OCI-LY3 (cell line): ENCODE data around the gene RAB11FIP2.

Source experiments
- H2AFZ ChIP-seq: fragments of 200-600, 300-600 bp; shearing (Covaris generic); 2 replicates; pipeline ENCODE4 v1.6.0; 2014; ENCODE audit warnings: antibody characterized with exemption, low read depth, low read length
- H3K27ac ChIP-seq: fragments of 200-600, 300-600 bp; sonication (generic); 2 replicates; pipeline ENCODE4 v1.5.1; 2014; ENCODE audit warnings: mild to moderate bottlenecking, low read length, moderate library complexity, mixed read lengths
- H3K27me3 ChIP-seq: fragments of 200-600, 300-600 bp; sonication (generic); 2 replicates; pipeline ENCODE4 v1.6.1; 2014; ENCODE audit warnings: low read depth, low read length, mixed read lengths
- H3K36me3 ChIP-seq: fragments of 200-600, 300-600 bp; sonication (generic); replicated peaks from 2 replicates; pipeline ENCODE3; 2014; ENCODE audit warnings: low read depth, low read length, mixed read lengths
- H3K4me1 ChIP-seq: fragments of 300-600, 200-600 bp; sonication (generic); 2 replicates; pipeline ENCODE4 v1.6.1; 2014; ENCODE audit warnings: low read length, mixed read lengths
- H3K4me2 ChIP-seq: fragments of 200-600, 300-600 bp; sonication (generic); 2 replicates; pipeline ENCODE4 v1.6.1; 2014; ENCODE audit warnings: low read length, mixed read lengths
- H3K4me3 ChIP-seq: fragments of 300-600, 200-600 bp; sonication (generic); 2 replicates; pipeline ENCODE4 v1.5.1; 2014; ENCODE audit warnings: antibody characterized with exemption, mild to moderate bottlenecking, low read length, moderate library complexity
- H3K79me2 ChIP-seq: fragments of 300-600, 200-600 bp; shearing (Covaris generic); 2 replicates; pipeline ENCODE4 v1.6.1; 2014; ENCODE audit warnings: mild to moderate bottlenecking, low read length, mixed read lengths
- H3K9ac ChIP-seq: fragments of 300-600, 200-600 bp; shearing (Covaris generic); 2 replicates; pipeline ENCODE4 v1.6.0; 2014; ENCODE audit warnings: mild to moderate bottlenecking, low read length, moderate library complexity
- H3K9me3 ChIP-seq: fragments of 200-600, 300-600 bp; shearing (Covaris generic); 2 replicates; pipeline ENCODE4 v1.6.1; 2014; ENCODE audit warnings: low read length, mixed read lengths; ENCODE audit not compliant: insufficient read depth
- H4K20me1 ChIP-seq: fragments of 200-600, 300-600 bp; sonication (generic); 2 replicates; pipeline ENCODE4 v1.6.1; 2016; ENCODE audit warnings: low read length, mixed read lengths; ENCODE audit not compliant: insufficient read depth
- EZH2phosphoT487 ChIP-seq: fragments of 200-600 bp; shearing (Covaris generic); IDR thresholded peaks from 2 replicates; pipeline ENCODE4 v1.6.1; 2018; ENCODE audit warnings: antibody characterized with exemption, mixed run types, low read depth
- TF ChIP-seq, protein P1 (sequence below): fragments of 200-600, 300-600 bp; sonication (generic); IDR thresholded peaks from 2 replicates; pipeline ENCODE4 v1.5.1; 2014; ENCODE audit warnings: antibody characterized with exemption, low read length, low read depth

RAB11FIP2 gene

DNA sequence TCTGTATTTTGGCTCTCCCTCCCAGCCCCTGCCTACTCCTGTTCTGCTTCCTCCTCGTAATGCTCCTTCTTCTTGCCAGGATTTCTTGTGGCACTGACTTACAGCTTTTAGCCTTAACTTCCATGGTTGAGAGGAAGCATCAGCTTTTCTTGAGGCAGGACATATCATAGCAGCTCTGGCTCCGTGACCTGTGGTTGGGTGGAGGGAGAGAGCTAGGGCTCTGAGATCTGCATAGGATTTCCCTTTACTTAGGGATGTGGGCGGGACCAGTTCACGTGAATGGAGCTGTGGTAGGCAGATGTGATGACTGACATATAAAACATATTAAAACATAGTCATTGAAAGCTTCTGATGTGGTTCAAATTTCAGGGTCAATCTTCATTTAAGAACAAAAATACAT is 10.6 kb upstream of the RAB11FIP2 start:
- H2AFZ ChIP-seq = no peak overlapping the region
- no peaks in the 10 kb centered on the region for H4K20me1 ChIP-seq
- no peaks in the 10 kb centered on the region for H3K4me1 ChIP-seq
- H3K4me3 ChIP-seq = no peak overlapping the region
- no peaks in the 10 kb centered on the region for H3K27me3 ChIP-seq
- no peak overlapping the region for H3K9ac ChIP-seq
- TF ChIP-seq EZH2phosphoT487 = no peak
- TF ChIP-seq, protein P1, sequence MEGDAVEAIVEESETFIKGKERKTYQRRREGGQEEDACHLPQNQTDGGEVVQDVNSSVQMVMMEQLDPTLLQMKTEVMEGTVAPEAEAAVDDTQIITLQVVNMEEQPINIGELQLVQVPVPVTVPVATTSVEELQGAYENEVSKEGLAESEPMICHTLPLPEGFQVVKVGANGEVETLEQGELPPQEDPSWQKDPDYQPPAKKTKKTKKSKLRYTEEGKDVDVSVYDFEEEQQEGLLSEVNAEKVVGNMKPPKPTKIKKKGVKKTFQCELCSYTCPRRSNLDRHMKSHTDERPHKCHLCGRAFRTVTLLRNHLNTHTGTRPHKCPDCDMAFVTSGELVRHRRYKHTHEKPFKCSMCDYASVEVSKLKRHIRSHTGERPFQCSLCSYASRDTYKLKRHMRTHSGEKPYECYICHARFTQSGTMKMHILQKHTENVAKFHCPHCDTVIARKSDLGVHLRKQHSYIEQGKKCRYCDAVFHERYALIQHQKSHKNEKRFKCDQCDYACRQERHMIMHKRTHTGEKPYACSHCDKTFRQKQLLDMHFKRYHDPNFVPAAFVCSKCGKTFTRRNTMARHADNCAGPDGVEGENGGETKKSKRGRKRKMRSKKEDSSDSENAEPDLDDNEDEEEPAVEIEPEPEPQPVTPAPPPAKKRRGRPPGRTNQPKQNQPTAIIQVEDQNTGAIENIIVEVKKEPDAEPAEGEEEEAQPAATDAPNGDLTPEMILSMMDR = no peak
- H3K9me3 ChIP-seq = no peaks in the 10 kb centered on the region
- H3K4me2 ChIP-seq = no peak overlapping the region
- H3K27ac ChIP-seq = no peak overlapping the region
- no peaks in the 10 kb centered on the region for H3K79me2 ChIP-seq
- no peaks in the 10 kb centered on the region for H3K36me3 ChIP-seq

DNA sequence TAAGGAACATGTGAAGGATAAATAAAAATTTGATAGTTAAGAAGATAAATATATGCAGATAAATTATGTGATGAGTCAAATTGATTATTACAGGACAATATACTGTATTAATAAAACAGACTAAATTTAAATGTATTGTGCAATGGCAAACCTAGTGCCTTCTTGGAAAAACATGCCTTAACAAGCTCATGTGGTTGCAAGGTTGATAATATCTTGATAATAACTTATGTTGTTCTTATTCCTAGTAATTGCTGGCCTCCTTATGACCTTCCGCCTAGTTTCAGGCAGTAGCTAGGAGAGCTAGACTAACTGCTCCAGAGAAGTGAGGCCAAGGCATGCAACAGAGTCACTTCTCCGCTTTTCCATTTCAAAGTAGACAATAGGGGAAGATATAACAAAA is 7.6 kb upstream of the RAB11FIP2 start:
- Histone ChIP-seq H3K9ac (no peak overlapping the region), H3K4me3 (no peak overlapping the region), H4K20me1 (no peaks in the 10 kb centered on the region), H2AFZ (no peak overlapping the region), H3K36me3 (no peaks in the 10 kb centered on the region), H3K9me3 (no peaks in the 10 kb centered on the region), H3K27me3 (no peaks in the 10 kb centered on the region), H3K4me2 (no peak overlapping the region), H3K27ac (no peak overlapping the region), H3K4me1 (no peaks in the 10 kb centered on the region), H3K79me2 (no peaks in the 10 kb centered on the region)
- TF ChIP-seq, protein P1 = no peak
- TF ChIP-seq EZH2phosphoT487 = no peak

DNA sequence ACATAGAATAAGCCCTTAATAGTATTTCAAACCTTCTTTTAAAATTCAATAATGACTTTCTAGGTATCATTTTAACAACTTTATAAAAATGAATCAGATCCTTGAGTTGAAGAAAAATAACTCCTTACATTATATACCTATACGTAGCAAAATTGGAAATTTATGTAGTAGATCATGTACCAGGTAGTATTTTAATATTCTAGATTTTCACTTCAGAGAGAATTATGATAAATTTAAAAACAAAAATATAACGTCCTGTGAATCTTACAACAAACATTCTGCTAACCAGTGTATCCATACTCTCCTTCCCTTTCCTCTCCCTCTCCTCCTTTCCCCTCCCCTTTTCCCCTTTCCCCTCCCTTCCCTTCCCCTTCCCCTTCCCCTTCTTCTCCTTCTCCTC is 6.1 kb upstream of the RAB11FIP2 start:
- Histone ChIP-seq H3K4me1 (no peaks in the 10 kb centered on the region), H4K20me1 (no peaks in the 10 kb centered on the region), H3K36me3 (no peaks in the 10 kb centered on the region), H3K27me3 (no peaks in the 10 kb centered on the region), H3K9me3 (no peaks in the 10 kb centered on the region), H3K9ac (no peak overlapping the region), H3K4me3 (no peak overlapping the region), H3K4me2 (no peak overlapping the region), H2AFZ (no peak overlapping the region), H3K27ac (no peak overlapping the region), H3K79me2 (no peaks in the 10 kb centered on the region)
- TF ChIP-seq, protein P1 = no peak
- no peak for TF ChIP-seq EZH2phosphoT487

DNA sequence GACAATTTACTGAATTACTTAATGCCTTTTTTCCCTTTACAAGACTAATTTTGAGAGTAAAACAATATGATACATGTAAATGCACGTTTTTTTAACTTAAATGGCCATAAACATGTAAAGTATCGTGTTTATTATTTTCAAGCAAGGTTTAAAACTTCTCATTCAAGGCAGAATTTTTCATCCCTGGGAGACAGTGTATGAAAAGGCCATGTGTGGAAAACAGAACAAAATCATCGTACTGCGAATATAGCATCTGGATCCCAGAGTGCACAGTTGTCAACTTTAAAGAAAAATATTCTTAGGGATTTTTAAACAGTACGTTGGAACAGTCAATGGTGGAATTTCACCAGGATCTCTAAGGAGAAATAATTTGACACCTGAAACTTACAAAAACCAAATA is 1.1 kb upstream of the RAB11FIP2 start:
- H3K36me3 ChIP-seq = no peaks in the 10 kb centered on the region
- H3K9me3 ChIP-seq = no peaks in the 10 kb centered on the region
- H2AFZ ChIP-seq = no peak overlapping the region
- no peaks in the 10 kb centered on the region for H4K20me1 ChIP-seq
- H3K27me3 ChIP-seq = no peaks in the 10 kb centered on the region
- H3K4me3 ChIP-seq = no peak overlapping the region
- H3K9ac ChIP-seq = no peak overlapping the region
- H3K27ac ChIP-seq = no peak overlapping the region
- TF ChIP-seq, protein P1 = no peak
- TF ChIP-seq EZH2phosphoT487 = no peak
- peak overlapping the region; percentile 72; the same call in 1 of the 2 replicates for H3K4me2 ChIP-seq
- peaks cover 15% of the 10 kb centered on the region for H3K4me1 ChIP-seq
- peaks cover 35% of the 10 kb centered on the region for H3K79me2 ChIP-seq
